DND-41 (cell line): ENCODE measurements around the gene AKAP6.

ENCODE experiments used
- CTCF ChIP-seq: IDR thresholded peaks from 2 replicates; pipeline ENCODE4 v1.5.1; 2012; ENCODE audit warnings: borderline replicate concordance, low read length, moderate library complexity, mild to moderate bottlenecking; ENCODE audit not compliant: poor library complexity, severe bottlenecking; ENCODE audit errors: extremely low read depth
- EZH2 ChIP-seq: IDR thresholded peaks from 3 replicates; pipeline ENCODE4 v1.6.1; 2012; ENCODE audit warnings: borderline replicate concordance, low read depth, mild to moderate bottlenecking, moderate library complexity, low read length, inconsistent platforms; ENCODE audit not compliant: severe bottlenecking

GRCh38 chr14:32468955-32469354, 139.9 kb downstream of the AKAP6 start:
- no peak for TF ChIP-seq CTCF
- TF ChIP-seq EZH2, result no peak
